ENCODE results near the gene PARVG. TPM values are rescaled to one million over a fixed set of nuclear protein-coding genes. Genes with fewer than 3 reads are reported as not detected.
A peak's percentile ranks its signal among the peaks of the same experiment; 100 is the strongest.

PARVG gene
- total and polyA plus RNA-seq, 2 of the 8 experiments (the other 6 are each of a cell fraction or from before 2014, with no cell fraction given): 0.37 to 1.5 TPM

GRCh38 chr22:44147821-44148574 lies 32.7 kb upstream of the PARVG start (continued):
- TF ChIP-seq MAX (IDR thresholded peaks at IDR 0.05): peak; percentile 96
- TF ChIP-seq SP2 (IDR thresholded peaks at IDR 0.05; ENCODE audit: low read length): no peak
- no peak for TF ChIP-seq POU5F1 (IDR thresholded peaks at IDR 0.05; ENCODE audit: low read depth, low read length)
- TF ChIP-seq TAF7 (optimal IDR thresholded peaks at IDR 0.05; ENCODE audit: borderline replicate concordance, low read depth, low read length): peak; percentile 73
- no peak; the same call in 1 of the 2 replicates for TF ChIP-seq JUN (IDR thresholded peaks at IDR 0.05; ENCODE audit: low read depth, low read length)
- peak; percentile 57; the same call in 1 of the 2 replicates for TF ChIP-seq TAF1 (IDR thresholded peaks at IDR 0.05; ENCODE audit: low read depth, low read length)
- TF ChIP-seq YY1 (IDR thresholded peaks at IDR 0.05; ENCODE audit: low read depth, low read length): no peak
- no peak for TF ChIP-seq CEBPB (IDR thresholded peaks at IDR 0.05; ENCODE audit: low read depth, low read length)
- TF ChIP-seq SIN3A (conservative IDR thresholded peaks at IDR 0.05 in 1 of 2, IDR thresholded peaks at IDR 0.05 in 1 of 2; ENCODE audit: low read depth in 1 of 2, low read length in 2 of 2): peak; percentile 88 to 90
- peak in 1 of 2 experiments; percentile 36; a peak in 1 of 3 replicates for TF ChIP-seq POLR2A (IDR thresholded peaks at IDR 0.05; ENCODE audit: control extremely low read depth in 1 of 2, low read depth in 2 of 2, low read length in 2 of 2)
- TF ChIP-seq JUND (IDR thresholded peaks at IDR 0.05; ENCODE audit: low read length): no peak
- TF ChIP-seq CBX5 (IDR thresholded peaks at IDR 0.05; ENCODE audit: low read depth, low read length): no peak
- TF ChIP-seq KDM4A (IDR thresholded peaks at IDR 0.05; ENCODE audit: low read depth, low read length, severe bottlenecking): peak; percentile 34
- no peak for TF ChIP-seq GABPA (IDR thresholded peaks at IDR 0.05; ENCODE audit: borderline replicate concordance, insufficient read depth, low read length)
- no peak for TF ChIP-seq GTF2F1 (IDR thresholded peaks at IDR 0.05; ENCODE audit: borderline replicate concordance, low read depth, low read length)
